ACC112 (cell line): ENCODE results near the gene XYLT2.

Experiments
- H2AFZ ChIP-seq: fragments of 200-600 bp; sonication (generic); one replicate; pipeline ENCODE4 v1.6.0; 2017; ENCODE audit warnings: antibody characterized with exemption, low read length; ENCODE audit not compliant: unreplicated experiment
- H3K27ac ChIP-seq: fragments of 200-600 bp; sonication (generic); 2 replicates; pipeline ENCODE4 v1.5.1; 2014; ENCODE audit warnings: low read depth, mild to moderate bottlenecking, antibody characterized with exemption, low read length, moderate library complexity
- H3K27me3 ChIP-seq: fragments of 200-600 bp; sonication (generic); 2 replicates; pipeline ENCODE4 v1.6.1; 2014; ENCODE audit warnings: mild to moderate bottlenecking, antibody characterized with exemption, low read length, moderate library complexity, mixed read lengths; ENCODE audit not compliant: insufficient read depth
- H3K36me3 ChIP-seq: fragments of 200-600 bp; sonication (generic); 2 replicates; pipeline ENCODE4 v1.6.1; 2016; ENCODE audit warnings: mild to moderate bottlenecking, antibody characterized with exemption, low read length, moderate library complexity, mixed read lengths; ENCODE audit not compliant: insufficient read depth
- H3K4me1 ChIP-seq: fragments of 200-600 bp; sonication (generic); one replicate; pipeline ENCODE4 v1.6.1; 2016; ENCODE audit warnings: low read length, mixed read lengths; ENCODE audit not compliant: insufficient read depth, unreplicated experiment, control insufficient read depth
- H3K4me3 ChIP-seq: fragments of 200-600 bp; sonication (generic); 2 replicates; pipeline ENCODE4 v1.5.1; 2014; ENCODE audit warnings: mild to moderate bottlenecking, low read depth, low read length
- H3K79me2 ChIP-seq: fragments of 200-600 bp; sonication (generic); one replicate; pipeline ENCODE4 v1.6.0; 2016; ENCODE audit warnings: low read length; ENCODE audit not compliant: control insufficient read depth, unreplicated experiment, insufficient read depth

The XYLT2 gene

GRCh38 chr17:50380369-50381259 lies 34.7 kb downstream of the XYLT2 start:
- Histone ChIP-seq H3K4me3 (no peak overlapping the region), H3K27me3 (no peaks in the 10 kb centered on the region), H3K79me2 (no peaks in the 10 kb centered on the region), H3K4me1 (no peaks in the 10 kb centered on the region), H3K36me3 (peaks cover 43% of the 10 kb centered on the region), H3K27ac (no peak overlapping the region), H2AFZ (no peak overlapping the region)

- Histone ChIP-seq H3K79me2 (no peaks in the 10 kb centered on the region), H2AFZ (no peak overlapping the region), H3K36me3 (peaks cover 51% of the 10 kb centered on the region), H3K27ac (no peak overlapping the region), H3K4me1 (peaks cover 6% of the 10 kb centered on the region), H3K27me3 (no peaks in the 10 kb centered on the region), H3K4me3 (no peak overlapping the region)
Measured at GRCh38 chr17:50381260-50381815, 35.4 kb downstream of the XYLT2 start.

- no peaks in the 10 kb centered on the region for H3K79me2 ChIP-seq
Measured at GRCh38 chr17:50381920-50382319, 36.0 kb downstream of the XYLT2 start.

GRCh38 chr17:50382931-50383330 lies 37.0 kb downstream of the XYLT2 start:
- Histone ChIP-seq H3K4me3 (no peak overlapping the region), H3K36me3 (peaks cover 55% of the 10 kb centered on the region), H3K27ac (no peak overlapping the region), H3K4me1 (peaks cover 10% of the 10 kb centered on the region), H3K27me3 (no peaks in the 10 kb centered on the region), H3K79me2 (peaks cover 3% of the 10 kb centered on the region), H2AFZ (no peak overlapping the region)

More at GRCh38 chr17:50381920-50382319, 36.0 kb downstream of the XYLT2 start:
- Histone ChIP-seq H3K4me1 (peaks cover 10% of the 10 kb centered on the region), H2AFZ (no peak overlapping the region), H3K4me3 (no peak overlapping the region), H3K27me3 (no peaks in the 10 kb centered on the region), H3K27ac (no peak overlapping the region), H3K36me3 (peaks cover 51% of the 10 kb centered on the region)

- Histone ChIP-seq H2AFZ (no peak overlapping the region), H3K4me1 (peaks cover 10% of the 10 kb centered on the region), H3K79me2 (peaks cover 29% of the 10 kb centered on the region), H3K27ac (no peak overlapping the region), H3K27me3 (no peaks in the 10 kb centered on the region), H3K36me3 (peaks cover 68% of the 10 kb centered on the region), H3K4me3 (no peak overlapping the region)
Measured at GRCh38 chr17:50386510-50386909, 40.6 kb downstream of the XYLT2 start.

- Histone ChIP-seq H3K27me3 (no peaks in the 10 kb centered on the region), H3K36me3 (peaks cover 75% of the 10 kb centered on the region), H3K79me2 (peaks cover 51% of the 10 kb centered on the region), H2AFZ (no peak overlapping the region), H3K27ac (no peak overlapping the region), H3K4me3 (no peak overlapping the region), H3K4me1 (peaks cover 10% of the 10 kb centered on the region)
Measured at GRCh38 chr17:50388728-50389127, 42.8 kb downstream of the XYLT2 start.

- Histone ChIP-seq H3K27ac (no peak overlapping the region), H3K4me1 (peaks cover 17% of the 10 kb centered on the region), H3K36me3 (peaks cover 77% of the 10 kb centered on the region), H3K27me3 (no peaks in the 10 kb centered on the region), H3K79me2 (peaks cover 59% of the 10 kb centered on the region), H3K4me3 (no peak overlapping the region), H2AFZ (no peak overlapping the region)
Measured at GRCh38 chr17:50389534-50389933, 43.6 kb downstream of the XYLT2 start.

- no peak overlapping the region for H3K27ac ChIP-seq
- peaks cover 67% of the 10 kb centered on the region for H3K36me3 ChIP-seq
- peaks cover 13% of the 10 kb centered on the region for H3K4me1 ChIP-seq
- H3K79me2 ChIP-seq = peaks cover 87% of the 10 kb centered on the region
- no peak overlapping the region for H3K4me3 ChIP-seq
- no peak overlapping the region for H2AFZ ChIP-seq
- H3K27me3 ChIP-seq = no peaks in the 10 kb centered on the region
Measured at GRCh38 chr17:50392621-50393020, 46.7 kb downstream of the XYLT2 start.

- no peaks in the 10 kb centered on the region for H3K27me3 ChIP-seq
Measured at GRCh38 chr17:50393700-50394099, 47.8 kb downstream of the XYLT2 start.

GRCh38 chr17:50394711-50395110 lies 48.8 kb downstream of the XYLT2 start:
- peak overlapping the region; percentile 92 for H3K4me3 ChIP-seq

More at GRCh38 chr17:50393700-50394099, 47.8 kb downstream of the XYLT2 start:
- H3K4me3 ChIP-seq = no peak overlapping the region
- H3K4me1 ChIP-seq = peaks cover 13% of the 10 kb centered on the region
- H2AFZ ChIP-seq = no peak overlapping the region
- no peak overlapping the region for H3K27ac ChIP-seq
- peaks cover 77% of the 10 kb centered on the region for H3K79me2 ChIP-seq
- peaks cover 57% of the 10 kb centered on the region for H3K36me3 ChIP-seq

More at GRCh38 chr17:50394711-50395110, 48.8 kb downstream of the XYLT2 start:
- Histone ChIP-seq H3K27ac (no peak overlapping the region), H3K79me2 (peaks cover 71% of the 10 kb centered on the region), H3K36me3 (peaks cover 48% of the 10 kb centered on the region), H3K27me3 (no peaks in the 10 kb centered on the region), H3K4me1 (peaks cover 13% of the 10 kb centered on the region), H2AFZ (no peak overlapping the region)
